SK-N-MC (cell line): Measurements from ENCODE around the gene WDR64.

ENCODE experiments used
- EZH2 ChIP-seq: fragments of 200-600 bp; sonication (generic); IDR thresholded peaks from one replicate; pipeline ENCODE4 v1.6.1; 2017; ENCODE audit warnings: antibody characterized with exemption
- FOXP2 ChIP-seq: optimal IDR thresholded peaks from 2 replicates; pipeline ENCODE3; 2011; ENCODE audit warnings: mild to moderate bottlenecking, moderate library complexity; ENCODE audit not compliant: insufficient read depth; ENCODE audit errors: extremely low read length, control extremely low read depth
- POLR2AphosphoS5 ChIP-seq: IDR thresholded peaks from 2 replicates; pipeline ENCODE4 v1.6.1; 2012; ENCODE audit warnings: mild to moderate bottlenecking, low read depth, low read length, borderline replicate concordance

DNA sequence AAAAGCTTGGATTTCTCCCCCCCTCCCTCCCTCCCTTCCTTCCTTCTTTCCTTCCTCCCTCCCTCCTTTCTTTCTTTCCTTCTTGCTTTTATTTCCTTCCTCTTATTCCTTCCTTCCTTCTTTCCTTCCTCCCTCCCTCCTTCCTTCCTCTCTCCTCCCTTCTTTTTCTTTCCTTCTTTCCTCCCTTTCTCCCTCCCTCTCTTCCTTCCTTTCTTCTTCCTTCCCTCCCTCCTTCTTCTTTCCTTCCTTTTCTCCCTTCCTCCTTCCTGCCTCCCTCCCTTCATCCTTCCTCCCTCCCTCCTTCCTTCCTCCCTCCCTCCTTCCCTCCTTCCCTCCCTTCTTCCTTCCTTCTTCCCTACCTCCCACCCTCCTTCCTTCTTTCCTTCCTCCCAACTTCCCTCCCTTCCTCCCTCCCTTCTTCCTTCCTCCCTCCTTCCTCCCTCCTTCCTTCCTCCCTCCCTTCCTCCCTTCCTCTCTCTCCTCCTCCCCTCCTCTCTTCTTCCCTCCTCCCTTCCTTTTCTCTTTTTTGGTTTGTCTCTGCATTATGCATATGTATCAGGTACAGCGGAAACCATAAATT lies 22.8 kb downstream of the WDR64 start:
- TF ChIP-seq EZH2 (no peak), POLR2AphosphoS5 (no peak), FOXP2 (no peak)
